GM12878 (cell line): ENCODE measurements around the gene ATG13. TPM values are rescaled to one million over a fixed set of nuclear protein-coding genes. Genes with fewer than 3 reads are reported as not detected.

Experiments used
- ATF7 ChIP-seq: fragments of 450-650 bp; IDR thresholded peaks from 2 replicates; pipeline ENCODE4 v1.6.1; 2016; ENCODE audit warnings: low read depth, mild to moderate bottlenecking
- BRCA1 ChIP-seq: IDR thresholded peaks from 2 replicates; pipeline ENCODE4 v1.6.1; 2011; ENCODE audit warnings: low read depth, low read length, improper control_type of control experiment
- CBX5 ChIP-seq: sonication (generic); IDR thresholded peaks from 2 replicates; pipeline ENCODE4 v1.6.1; 2016; ENCODE audit warnings: low read depth, moderate library complexity, mild to moderate bottlenecking, inconsistent platforms
- CHD2 ChIP-seq: IDR thresholded peaks from 2 replicates; pipeline ENCODE4 v1.6.1; 2011; ENCODE audit warnings: low read depth, low read length, improper control_type of control experiment, borderline replicate concordance
- EGR1 ChIP-seq, 2 experiments: IDR thresholded peaks; 1 replicate in 1 of 2; 2 replicates in 1 of 2; pipeline ENCODE4 v1.6.1; 2011 to 2012; ENCODE audit warnings: low read depth in 2 of 2, low read length in 2 of 2, borderline replicate concordance in 1 of 2, mild to moderate bottlenecking in 1 of 2, moderate library complexity in 1 of 2
- FOXK2 ChIP-seq: fragments of 450-650 bp; IDR thresholded peaks from 2 replicates; pipeline ENCODE4 v1.6.1; 2017; ENCODE audit warnings: mild to moderate bottlenecking, moderate library complexity
- GATAD2B ChIP-seq: fragments of 450-650 bp; conservative IDR thresholded peaks from 2 replicates; pipeline ENCODE4 v1.6.1; 2017; ENCODE audit warnings: low read depth, mild to moderate bottlenecking, moderate library complexity
- KDM1A ChIP-seq: fragments of 200-600 bp; sonication (generic); IDR thresholded peaks from 2 replicates; pipeline ENCODE4 v1.6.1; 2016; ENCODE audit warnings: borderline replicate concordance
- MEF2B ChIP-seq: fragments of 450-650 bp; IDR thresholded peaks from 2 replicates; pipeline ENCODE4 v1.6.1; 2018; ENCODE audit warnings: mild to moderate bottlenecking, moderate library complexity; ENCODE audit not compliant: partially characterized antibody, poor library complexity, severe bottlenecking
- NR2C1 ChIP-seq: fragments of 450-650 bp; IDR thresholded peaks from 2 replicates; pipeline ENCODE4 v1.6.1; 2017; ENCODE audit warnings: antibody characterized with exemption, mild to moderate bottlenecking, moderate library complexity
- NR2F1 ChIP-seq: fragments of 450-650 bp; conservative IDR thresholded peaks from 2 replicates; pipeline ENCODE4 v1.6.1; 2017; ENCODE audit warnings: mild to moderate bottlenecking
- PAX8 ChIP-seq: fragments of 450-650 bp; IDR thresholded peaks from 2 replicates; pipeline ENCODE4 v1.6.1; 2017; ENCODE audit warnings: mild to moderate bottlenecking, moderate library complexity
- RAD21 ChIP-seq: IDR thresholded peaks from 2 replicates; pipeline ENCODE4 v1.6.1; 2011; ENCODE audit warnings: mild to moderate bottlenecking, low read depth, low read length, moderate library complexity; ENCODE audit not compliant: insufficient read depth
- TCF3 ChIP-seq: IDR thresholded peaks from 2 replicates; pipeline ENCODE4 v1.6.1; 2012; ENCODE audit warnings: low read depth, mild to moderate bottlenecking, low read length, borderline replicate concordance; ENCODE audit not compliant: insufficient read depth
- WRNIP1 ChIP-seq: IDR thresholded peaks from 2 replicates; pipeline ENCODE4 v1.6.1; 2011; ENCODE audit warnings: low read depth, low read length, improper control_type of control experiment, borderline replicate concordance
- polyA plus RNA-seq, 11 experiments: library from polyadenylated mRNA; depleted of rRNA in 4 of 11; unstranded in 6 of 11; stranded (reverse) in 5 of 11; fragments of >200 nt; fragmentation: Nextera tagmentation in 4 of 11; fragmentation: Illumina TruSeq in 1 of 11; extraction: Ambion mirVana in 4 of 11; extraction: Trizol in 1 of 11; gene quantifications; 1 replicate in 1 of 11; 2 replicates in 10 of 11; pipeline versions ENCODE4 v1.2.1 to v1.2.3, GENCODE V29; 2011 to 2016; ENCODE audit warnings: inconsistent platforms in 2 of 11, missing spikeins in 2 of 11, low read depth in 1 of 11
- total RNA-seq, 4 experiments: library from RNA; depleted of rRNA in 3 of 4; stranded (reverse); fragments of >200 nt in 3 of 4; fragmentation: Illumina TruSeq in 1 of 4; extraction: Trizol in 1 of 4; gene quantifications; 2 replicates each; pipeline versions ENCODE4 v1.2.1 to v1.2.3, GENCODE V29; 2013 to 2021
- TF ChIP-seq, protein P1 (sequence below): IDR thresholded peaks from 2 replicates; pipeline ENCODE4 v1.6.1; 2012; ENCODE audit warnings: mild to moderate bottlenecking, low read depth, low read length
- TF ChIP-seq, protein P2 (sequence below): fragments of 450-650 bp; IDR thresholded peaks from 2 replicates; pipeline ENCODE4 v1.6.1; 2017; ENCODE audit warnings: antibody characterized with exemption, mild to moderate bottlenecking, moderate library complexity
- TF ChIP-seq, protein P3 (sequence below): IDR thresholded peaks from 2 replicates; pipeline ENCODE4 v1.6.1; 2011; ENCODE audit warnings: low read depth, low read length, improper control_type of control experiment, borderline replicate concordance
- TF ChIP-seq, protein P4 (sequence below), 3 experiments: IDR thresholded peaks in 2 of 3; conservative IDR thresholded peaks in 1 of 3; 2 replicates each; pipeline ENCODE4 v1.5.1; 2011; ENCODE audit warnings: low read depth in 3 of 3, low read length in 3 of 3, mild to moderate bottlenecking in 3 of 3, control low read depth in 2 of 3, moderate library complexity in 2 of 3, inconsistent platforms in 1 of 3, mixed read lengths in 1 of 3; ENCODE audit not compliant: control insufficient read depth in 2 of 3, insufficient read depth in 1 of 3; ENCODE audit errors: extremely low read depth in 1 of 3

Gene ATG13
- total and polyA plus RNA-seq, 10 of the 15 experiments (the other 5 are each of a cell fraction or from before 2014, with no cell fraction given) = 10.9 to 61.6 (median 50.9) TPM

GRCh38 chr11:46617134-46617971 lies at the start of gene ATG13, which contains the start of gene HARBI1 (continued):
- TF ChIP-seq, protein P1, sequence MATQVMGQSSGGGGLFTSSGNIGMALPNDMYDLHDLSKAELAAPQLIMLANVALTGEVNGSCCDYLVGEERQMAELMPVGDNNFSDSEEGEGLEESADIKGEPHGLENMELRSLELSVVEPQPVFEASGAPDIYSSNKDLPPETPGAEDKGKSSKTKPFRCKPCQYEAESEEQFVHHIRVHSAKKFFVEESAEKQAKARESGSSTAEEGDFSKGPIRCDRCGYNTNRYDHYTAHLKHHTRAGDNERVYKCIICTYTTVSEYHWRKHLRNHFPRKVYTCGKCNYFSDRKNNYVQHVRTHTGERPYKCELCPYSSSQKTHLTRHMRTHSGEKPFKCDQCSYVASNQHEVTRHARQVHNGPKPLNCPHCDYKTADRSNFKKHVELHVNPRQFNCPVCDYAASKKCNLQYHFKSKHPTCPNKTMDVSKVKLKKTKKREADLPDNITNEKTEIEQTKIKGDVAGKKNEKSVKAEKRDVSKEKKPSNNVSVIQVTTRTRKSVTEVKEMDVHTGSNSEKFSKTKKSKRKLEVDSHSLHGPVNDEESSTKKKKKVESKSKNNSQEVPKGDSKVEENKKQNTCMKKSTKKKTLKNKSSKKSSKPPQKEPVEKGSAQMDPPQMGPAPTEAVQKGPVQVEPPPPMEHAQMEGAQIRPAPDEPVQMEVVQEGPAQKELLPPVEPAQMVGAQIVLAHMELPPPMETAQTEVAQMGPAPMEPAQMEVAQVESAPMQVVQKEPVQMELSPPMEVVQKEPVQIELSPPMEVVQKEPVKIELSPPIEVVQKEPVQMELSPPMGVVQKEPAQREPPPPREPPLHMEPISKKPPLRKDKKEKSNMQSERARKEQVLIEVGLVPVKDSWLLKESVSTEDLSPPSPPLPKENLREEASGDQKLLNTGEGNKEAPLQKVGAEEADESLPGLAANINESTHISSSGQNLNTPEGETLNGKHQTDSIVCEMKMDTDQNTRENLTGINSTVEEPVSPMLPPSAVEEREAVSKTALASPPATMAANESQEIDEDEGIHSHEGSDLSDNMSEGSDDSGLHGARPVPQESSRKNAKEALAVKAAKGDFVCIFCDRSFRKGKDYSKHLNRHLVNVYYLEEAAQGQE = no peak
- TF ChIP-seq ATF7 (no peak), EGR1 (IDR thresholded peaks at IDR 0.05; ENCODE audit: borderline replicate concordance in 1 of 2, low read depth in 2 of 2, low read length in 2 of 2) (peak in 1 of 2 experiments; percentile 60; a peak in 1 of 3 replicates), TCF3 (no peak), KDM1A (no peak), FOXK2 (peak; percentile 87), NR2C1 (peak; percentile 75), GATAD2B (peak; percentile 58), RAD21 (peak; percentile 66), PAX8 (no peak), BRCA1 (no peak), WRNIP1 (no peak), CHD2 (no peak), CBX5 (peak; percentile 59; the same call in 1 of the 2 replicates), NR2F1 (0 out of 2 replicates have a peak, but pooled peaks have one; percentile 44), MEF2B (peak; percentile 10)
- TF ChIP-seq, protein P2, sequence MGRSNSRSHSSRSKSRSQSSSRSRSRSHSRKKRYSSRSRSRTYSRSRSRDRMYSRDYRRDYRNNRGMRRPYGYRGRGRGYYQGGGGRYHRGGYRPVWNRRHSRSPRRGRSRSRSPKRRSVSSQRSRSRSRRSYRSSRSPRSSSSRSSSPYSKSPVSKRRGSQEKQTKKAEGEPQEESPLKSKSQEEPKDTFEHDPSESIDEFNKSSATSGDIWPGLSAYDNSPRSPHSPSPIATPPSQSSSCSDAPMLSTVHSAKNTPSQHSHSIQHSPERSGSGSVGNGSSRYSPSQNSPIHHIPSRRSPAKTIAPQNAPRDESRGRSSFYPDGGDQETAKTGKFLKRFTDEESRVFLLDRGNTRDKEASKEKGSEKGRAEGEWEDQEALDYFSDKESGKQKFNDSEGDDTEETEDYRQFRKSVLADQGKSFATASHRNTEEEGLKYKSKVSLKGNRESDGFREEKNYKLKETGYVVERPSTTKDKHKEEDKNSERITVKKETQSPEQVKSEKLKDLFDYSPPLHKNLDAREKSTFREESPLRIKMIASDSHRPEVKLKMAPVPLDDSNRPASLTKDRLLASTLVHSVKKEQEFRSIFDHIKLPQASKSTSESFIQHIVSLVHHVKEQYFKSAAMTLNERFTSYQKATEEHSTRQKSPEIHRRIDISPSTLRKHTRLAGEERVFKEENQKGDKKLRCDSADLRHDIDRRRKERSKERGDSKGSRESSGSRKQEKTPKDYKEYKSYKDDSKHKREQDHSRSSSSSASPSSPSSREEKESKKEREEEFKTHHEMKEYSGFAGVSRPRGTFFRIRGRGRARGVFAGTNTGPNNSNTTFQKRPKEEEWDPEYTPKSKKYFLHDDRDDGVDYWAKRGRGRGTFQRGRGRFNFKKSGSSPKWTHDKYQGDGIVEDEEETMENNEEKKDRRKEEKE = no peak
- TF ChIP-seq, protein P3, sequence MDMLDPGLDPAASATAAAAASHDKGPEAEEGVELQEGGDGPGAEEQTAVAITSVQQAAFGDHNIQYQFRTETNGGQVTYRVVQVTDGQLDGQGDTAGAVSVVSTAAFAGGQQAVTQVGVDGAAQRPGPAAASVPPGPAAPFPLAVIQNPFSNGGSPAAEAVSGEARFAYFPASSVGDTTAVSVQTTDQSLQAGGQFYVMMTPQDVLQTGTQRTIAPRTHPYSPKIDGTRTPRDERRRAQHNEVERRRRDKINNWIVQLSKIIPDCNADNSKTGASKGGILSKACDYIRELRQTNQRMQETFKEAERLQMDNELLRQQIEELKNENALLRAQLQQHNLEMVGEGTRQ = no peak
- TF ChIP-seq, protein P4, sequence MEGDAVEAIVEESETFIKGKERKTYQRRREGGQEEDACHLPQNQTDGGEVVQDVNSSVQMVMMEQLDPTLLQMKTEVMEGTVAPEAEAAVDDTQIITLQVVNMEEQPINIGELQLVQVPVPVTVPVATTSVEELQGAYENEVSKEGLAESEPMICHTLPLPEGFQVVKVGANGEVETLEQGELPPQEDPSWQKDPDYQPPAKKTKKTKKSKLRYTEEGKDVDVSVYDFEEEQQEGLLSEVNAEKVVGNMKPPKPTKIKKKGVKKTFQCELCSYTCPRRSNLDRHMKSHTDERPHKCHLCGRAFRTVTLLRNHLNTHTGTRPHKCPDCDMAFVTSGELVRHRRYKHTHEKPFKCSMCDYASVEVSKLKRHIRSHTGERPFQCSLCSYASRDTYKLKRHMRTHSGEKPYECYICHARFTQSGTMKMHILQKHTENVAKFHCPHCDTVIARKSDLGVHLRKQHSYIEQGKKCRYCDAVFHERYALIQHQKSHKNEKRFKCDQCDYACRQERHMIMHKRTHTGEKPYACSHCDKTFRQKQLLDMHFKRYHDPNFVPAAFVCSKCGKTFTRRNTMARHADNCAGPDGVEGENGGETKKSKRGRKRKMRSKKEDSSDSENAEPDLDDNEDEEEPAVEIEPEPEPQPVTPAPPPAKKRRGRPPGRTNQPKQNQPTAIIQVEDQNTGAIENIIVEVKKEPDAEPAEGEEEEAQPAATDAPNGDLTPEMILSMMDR (IDR thresholded peaks at IDR 0.05 in 2 of 3, conservative IDR thresholded peaks at IDR 0.05 in 1 of 3; ENCODE audit: control insufficient read depth in 2 of 3, extremely low read depth in 1 of 3, insufficient read depth in 1 of 3, low read depth in 3 of 3, low read length in 3 of 3) = peak; percentile 81 to 92 (median 85)
